Natural killer cell (primary cell): ENCODE data around the gene PALM. TPM values are rescaled to one million over a fixed set of nuclear protein-coding genes. Genes with fewer than 3 reads are reported as not detected.

Experiments used
- ATAC-seq, 3 donors: fragments of 150-1000 bp in 2 of 3; fragments of 200-7000 bp in 1 of 3; cut with Tn5 transposase; 1 replicate in 1 of 3; 2 replicates in 2 of 3; pipeline ENCODE4 v1.10.0; 2021; ENCODE audit warnings: mild to moderate bottlenecking in 2 of 3, moderate library complexity in 2 of 3
- DNase-seq, 2 donors: peaks; one replicate each; pipeline versions ENCODE4 v3.0.0 to v3.0.0-alpha.2; 2013 to 2021; ENCODE audit warnings: mixed read lengths in 1 of 2
- H3K27ac ChIP-seq: one replicate; pipeline ENCODE4 v1.5.1; 2013; ENCODE audit warnings: mild to moderate bottlenecking, low read length
- H3K27me3 ChIP-seq: one replicate; pipeline ENCODE4 v1.6.1; 2013; ENCODE audit warnings: low read length; ENCODE audit not compliant: control insufficient read depth, insufficient read depth
- H3K36me3 ChIP-seq: one replicate; pipeline ENCODE4 v1.6.1; 2013; ENCODE audit warnings: low read length; ENCODE audit not compliant: control insufficient read depth, insufficient read depth
- H3K4me1 ChIP-seq: one replicate; pipeline ENCODE4 v1.6.1; 2013; ENCODE audit warnings: low read length; ENCODE audit not compliant: control insufficient read depth, insufficient read depth
- H3K4me3 ChIP-seq: one replicate; pipeline ENCODE4 v1.5.1; 2013; ENCODE audit warnings: low read length
- H3K9me3 ChIP-seq: one replicate; pipeline ENCODE4 v1.6.1; 2013; ENCODE audit warnings: low read length; ENCODE audit not compliant: control insufficient read depth, insufficient read depth
- H3K27ac Mint-ChIP-seq, 2 donors: one replicate each; pipeline ENCODE4 v1.8.0; 2022; ENCODE audit warnings: mild to moderate bottlenecking in 2 of 2, mixed read lengths in 2 of 2, moderate library complexity in 1 of 2
- H3K27me3 Mint-ChIP-seq, 2 donors: one replicate each; pipeline ENCODE4 v1.8.0; 2022; ENCODE audit warnings: low read depth in 2 of 2, mixed read lengths in 2 of 2
- H3K36me3 Mint-ChIP-seq: one replicate; pipeline ENCODE4 v1.8.0; 2022; ENCODE audit warnings: mixed read lengths
- H3K4me1 Mint-ChIP-seq, 2 donors: one replicate each; pipeline ENCODE4 v1.8.0; 2022; ENCODE audit warnings: mixed read lengths in 2 of 2
- H3K4me3 Mint-ChIP-seq: one replicate; pipeline ENCODE4 v1.8.0; 2022; ENCODE audit warnings: mild to moderate bottlenecking, moderate library complexity, mixed read lengths
- H3K9me3 Mint-ChIP-seq, 2 donors: one replicate each; pipeline ENCODE4 v1.8.0; 2022; ENCODE audit warnings: mixed read lengths in 2 of 2
- WGBS: methylation state at CpG from one replicate; pipeline ENCODE4 v1.1.7; 2013; ENCODE audit warnings: missing lambda C conversion rate; ENCODE audit not compliant: insufficient coverage; 5-methylcytosine and 5-hydroxymethylcytosine counted together
- intact Hi-C: fragments of 100-400 bp; cut with micrococcal nuclease; formaldehyde crosslinking; loops from one replicate; pipeline ENCODE4 v1.14.2; 2022
- total RNA-seq, 4 donors: library from RNA; stranded (reverse); fragments of 120-200 nt in 1 of 4; gene quantifications; one replicate each; pipeline versions ENCODE4 v1.2.3 to v1.2.4, GENCODE V29; 2013 to 2022
- TF ChIP-seq, protein P1 (sequence below): fragments of 200-600 bp; IDR thresholded peaks from one replicate; pipeline ENCODE4 v1.8.0; 2022; ENCODE audit warnings: antibody characterized with exemption

PALM gene
- total RNA-seq, 3 donors from 2014 or later (not counting 1 experiment from before 2014, with no cell fraction given): 0.59 to 1.0 TPM; not detected in 1

GRCh38 chr19:750640-751423, 42.1 kb downstream of the PALM start, which contains the start of gene MISP:
Gene MISP (plus strand): TSS chr19:751112. CDS start chr19:756947, 5,835 bp downstream.
- Mint-ChIP-seq H3K36me3 (no peaks in the 10 kb centered on the region), H3K27me3 (no peaks in the 10 kb centered on the region), H3K9me3 (no peaks in the 10 kb centered on the region), H3K4me1 (no peaks in the 10 kb centered on the region), H3K4me3 (no peak within 1 kb of the TSS), H3K27ac (no peak within 1 kb of the TSS)
- Histone ChIP-seq H3K36me3 (no peaks in the 10 kb centered on the region), H3K4me3 (no peak within 1 kb of the TSS), H3K4me1 (no peaks in the 10 kb centered on the region), H3K27me3 (no peaks in the 10 kb centered on the region), H3K9me3 (peaks cover 9% of the 10 kb centered on the region), H3K27ac (no peak within 1 kb of the TSS)
- TF ChIP-seq, protein P1, sequence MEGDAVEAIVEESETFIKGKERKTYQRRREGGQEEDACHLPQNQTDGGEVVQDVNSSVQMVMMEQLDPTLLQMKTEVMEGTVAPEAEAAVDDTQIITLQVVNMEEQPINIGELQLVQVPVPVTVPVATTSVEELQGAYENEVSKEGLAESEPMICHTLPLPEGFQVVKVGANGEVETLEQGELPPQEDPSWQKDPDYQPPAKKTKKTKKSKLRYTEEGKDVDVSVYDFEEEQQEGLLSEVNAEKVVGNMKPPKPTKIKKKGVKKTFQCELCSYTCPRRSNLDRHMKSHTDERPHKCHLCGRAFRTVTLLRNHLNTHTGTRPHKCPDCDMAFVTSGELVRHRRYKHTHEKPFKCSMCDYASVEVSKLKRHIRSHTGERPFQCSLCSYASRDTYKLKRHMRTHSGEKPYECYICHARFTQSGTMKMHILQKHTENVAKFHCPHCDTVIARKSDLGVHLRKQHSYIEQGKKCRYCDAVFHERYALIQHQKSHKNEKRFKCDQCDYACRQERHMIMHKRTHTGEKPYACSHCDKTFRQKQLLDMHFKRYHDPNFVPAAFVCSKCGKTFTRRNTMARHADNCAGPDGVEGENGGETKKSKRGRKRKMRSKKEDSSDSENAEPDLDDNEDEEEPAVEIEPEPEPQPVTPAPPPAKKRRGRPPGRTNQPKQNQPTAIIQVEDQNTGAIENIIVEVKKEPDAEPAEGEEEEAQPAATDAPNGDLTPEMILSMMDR: no peak
- intact Hi-C loops: no loop called here
- DNase-seq: no peak
- WGBS: 81% methylated on average over 30 of the region's 31 CpGs
- no peak for ATAC-seq

GRCh38 chr19:751501-752341, 43.0 kb downstream of the PALM start:
- H3K36me3 ChIP-seq: no peaks in the 10 kb centered on the region
- no peak overlapping the region for H3K27ac Mint-ChIP-seq
- no peak overlapping the region for H3K27ac ChIP-seq
- no peak overlapping the region for H3K4me3 Mint-ChIP-seq
- H3K27me3 ChIP-seq: no peaks in the 10 kb centered on the region
- no peak overlapping the region for H3K4me3 ChIP-seq
- 79% methylated on average over 29 of the region's 30 CpGs for WGBS
- no peaks in the 10 kb centered on the region for H3K27me3 Mint-ChIP-seq
- H3K36me3 Mint-ChIP-seq: no peaks in the 10 kb centered on the region
- TF ChIP-seq, protein P1: no peak
- H3K9me3 ChIP-seq: peaks cover 9% of the 10 kb centered on the region
- no peaks in the 10 kb centered on the region for H3K9me3 Mint-ChIP-seq
- H3K4me1 Mint-ChIP-seq: no peaks in the 10 kb centered on the region
- no peak for DNase-seq
- no peaks in the 10 kb centered on the region for H3K4me1 ChIP-seq
- ATAC-seq: no peak
- intact Hi-C loops: no loop called here

DNA sequence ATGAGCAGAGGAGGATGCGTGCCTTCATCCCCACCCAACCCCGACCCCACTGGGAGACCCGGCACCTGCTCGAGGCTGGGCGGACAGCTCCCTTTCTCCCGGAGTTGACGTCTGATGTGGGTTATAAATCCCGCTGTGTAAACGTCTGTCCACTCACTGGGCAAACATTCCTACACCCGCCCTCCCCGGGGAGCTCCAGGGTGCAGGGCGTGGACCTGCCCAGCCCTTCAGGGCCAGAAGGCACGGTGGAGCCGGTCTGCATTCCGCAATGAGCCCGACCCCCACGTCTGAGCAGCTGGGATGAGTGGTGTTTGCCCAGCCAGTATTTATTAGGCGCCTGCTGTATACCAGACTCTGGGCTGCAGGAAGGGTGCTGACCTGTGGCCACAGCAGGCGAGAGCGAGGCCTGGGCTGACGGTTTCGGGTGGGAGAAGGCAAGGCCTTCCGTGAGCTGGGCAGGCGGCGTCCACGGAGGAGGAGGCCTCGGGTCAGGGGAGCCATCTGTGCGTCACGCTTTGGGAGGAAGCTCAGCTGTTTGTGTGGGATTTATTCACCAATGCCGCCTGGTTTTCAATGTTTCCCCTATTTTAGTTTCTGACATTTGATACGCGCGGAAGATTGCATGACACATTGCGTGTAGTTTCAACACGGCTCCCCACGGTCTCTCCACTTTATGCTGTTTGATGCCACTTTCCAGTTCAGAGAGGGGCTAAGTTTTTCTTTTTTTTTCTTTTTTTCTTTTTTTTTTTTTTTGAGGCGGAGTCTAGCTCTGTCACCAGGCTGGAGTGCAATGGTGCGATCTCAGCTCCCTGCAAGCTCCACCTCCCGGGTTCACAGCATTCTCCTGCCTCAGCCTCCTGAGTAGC, 44.1 kb downstream of the PALM start:
- WGBS: 56% methylated on average over 36 of the region's 39 CpGs
- Histone ChIP-seq H3K27me3 (no peaks in the 10 kb centered on the region), H3K4me1 (no peaks in the 10 kb centered on the region), H3K36me3 (no peaks in the 10 kb centered on the region), H3K9me3 (peaks cover 3% of the 10 kb centered on the region), H3K4me3 (no peak overlapping the region), H3K27ac (no peak overlapping the region)
- no peak for DNase-seq
- no peak overlapping the region for H3K4me3 Mint-ChIP-seq
- no peaks in the 10 kb centered on the region for H3K4me1 Mint-ChIP-seq
- no peaks in the 10 kb centered on the region for H3K9me3 Mint-ChIP-seq
- no peak for ATAC-seq
- TF ChIP-seq, protein P1: no peak
- H3K36me3 Mint-ChIP-seq: no peaks in the 10 kb centered on the region
- no peaks in the 10 kb centered on the region for H3K27me3 Mint-ChIP-seq
- H3K27ac Mint-ChIP-seq: no peak overlapping the region
- intact Hi-C loops: no loop called here
